ENCODE data around the gene CRIM1.

GRCh38 chr2:36489281-36489680 is 133.7 kb downstream of the CRIM1 start:
- no peak for TF ChIP-seq CTCF (conservative IDR thresholded peaks at IDR 0.05; ENCODE audit: low read depth in 2 of 2)
- TF ChIP-seq EZH2phosphoT487 (IDR thresholded peaks at IDR 0.05; ENCODE audit: unreplicated experiment): no peak
